ENCODE measurements around the gene XRCC3.

DNA sequence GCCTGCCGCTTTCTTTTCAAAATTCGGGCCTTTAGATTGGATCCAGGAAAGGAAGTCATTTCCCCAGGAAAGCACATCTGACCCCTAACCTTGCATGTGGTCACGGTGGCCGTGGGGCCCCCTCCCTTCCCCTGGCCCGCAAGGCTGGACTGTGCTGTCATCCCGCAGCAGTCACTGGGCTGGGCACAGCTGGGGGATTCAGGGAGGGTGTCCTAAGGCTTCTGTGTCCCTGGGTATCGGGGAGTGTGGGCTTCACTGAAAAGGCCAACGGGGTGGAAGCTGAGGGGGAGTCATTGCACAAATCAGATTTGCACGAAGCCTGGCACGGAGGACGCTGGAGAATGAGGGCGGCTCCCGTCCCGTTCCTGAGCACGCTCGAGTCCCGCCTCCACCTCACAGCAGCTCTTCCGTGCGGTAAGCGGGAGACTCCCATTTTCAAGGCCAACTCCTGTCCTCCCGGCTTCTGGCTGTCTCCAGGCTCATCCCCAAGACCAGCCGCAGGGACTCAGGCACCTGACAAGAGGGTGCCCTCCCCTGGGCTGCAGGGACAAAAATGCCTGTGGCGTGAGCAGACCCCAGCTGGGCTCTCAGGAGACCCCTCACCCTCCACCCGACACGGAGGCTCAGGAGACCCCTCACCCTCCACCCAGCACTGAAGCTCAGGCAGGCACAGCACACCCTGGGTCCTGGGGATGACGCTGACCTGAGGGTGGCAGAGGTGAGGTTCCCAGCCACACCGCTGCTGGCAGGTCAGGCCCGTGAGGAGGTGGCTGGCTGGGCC lies 9.6 kb downstream of the XRCC3 start:
- TF ChIP-seq, protein P1, sequence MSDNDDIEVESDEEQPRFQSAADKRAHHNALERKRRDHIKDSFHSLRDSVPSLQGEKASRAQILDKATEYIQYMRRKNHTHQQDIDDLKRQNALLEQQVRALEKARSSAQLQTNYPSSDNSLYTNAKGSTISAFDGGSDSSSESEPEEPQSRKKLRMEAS (IDR thresholded peaks at IDR 0.05) = no peak
- TF ChIP-seq, protein P2, sequence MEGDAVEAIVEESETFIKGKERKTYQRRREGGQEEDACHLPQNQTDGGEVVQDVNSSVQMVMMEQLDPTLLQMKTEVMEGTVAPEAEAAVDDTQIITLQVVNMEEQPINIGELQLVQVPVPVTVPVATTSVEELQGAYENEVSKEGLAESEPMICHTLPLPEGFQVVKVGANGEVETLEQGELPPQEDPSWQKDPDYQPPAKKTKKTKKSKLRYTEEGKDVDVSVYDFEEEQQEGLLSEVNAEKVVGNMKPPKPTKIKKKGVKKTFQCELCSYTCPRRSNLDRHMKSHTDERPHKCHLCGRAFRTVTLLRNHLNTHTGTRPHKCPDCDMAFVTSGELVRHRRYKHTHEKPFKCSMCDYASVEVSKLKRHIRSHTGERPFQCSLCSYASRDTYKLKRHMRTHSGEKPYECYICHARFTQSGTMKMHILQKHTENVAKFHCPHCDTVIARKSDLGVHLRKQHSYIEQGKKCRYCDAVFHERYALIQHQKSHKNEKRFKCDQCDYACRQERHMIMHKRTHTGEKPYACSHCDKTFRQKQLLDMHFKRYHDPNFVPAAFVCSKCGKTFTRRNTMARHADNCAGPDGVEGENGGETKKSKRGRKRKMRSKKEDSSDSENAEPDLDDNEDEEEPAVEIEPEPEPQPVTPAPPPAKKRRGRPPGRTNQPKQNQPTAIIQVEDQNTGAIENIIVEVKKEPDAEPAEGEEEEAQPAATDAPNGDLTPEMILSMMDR (IDR thresholded peaks at IDR 0.05; ENCODE audit: low read depth, low read length, missing input control) = no peak
- TF ChIP-seq, protein P3, sequence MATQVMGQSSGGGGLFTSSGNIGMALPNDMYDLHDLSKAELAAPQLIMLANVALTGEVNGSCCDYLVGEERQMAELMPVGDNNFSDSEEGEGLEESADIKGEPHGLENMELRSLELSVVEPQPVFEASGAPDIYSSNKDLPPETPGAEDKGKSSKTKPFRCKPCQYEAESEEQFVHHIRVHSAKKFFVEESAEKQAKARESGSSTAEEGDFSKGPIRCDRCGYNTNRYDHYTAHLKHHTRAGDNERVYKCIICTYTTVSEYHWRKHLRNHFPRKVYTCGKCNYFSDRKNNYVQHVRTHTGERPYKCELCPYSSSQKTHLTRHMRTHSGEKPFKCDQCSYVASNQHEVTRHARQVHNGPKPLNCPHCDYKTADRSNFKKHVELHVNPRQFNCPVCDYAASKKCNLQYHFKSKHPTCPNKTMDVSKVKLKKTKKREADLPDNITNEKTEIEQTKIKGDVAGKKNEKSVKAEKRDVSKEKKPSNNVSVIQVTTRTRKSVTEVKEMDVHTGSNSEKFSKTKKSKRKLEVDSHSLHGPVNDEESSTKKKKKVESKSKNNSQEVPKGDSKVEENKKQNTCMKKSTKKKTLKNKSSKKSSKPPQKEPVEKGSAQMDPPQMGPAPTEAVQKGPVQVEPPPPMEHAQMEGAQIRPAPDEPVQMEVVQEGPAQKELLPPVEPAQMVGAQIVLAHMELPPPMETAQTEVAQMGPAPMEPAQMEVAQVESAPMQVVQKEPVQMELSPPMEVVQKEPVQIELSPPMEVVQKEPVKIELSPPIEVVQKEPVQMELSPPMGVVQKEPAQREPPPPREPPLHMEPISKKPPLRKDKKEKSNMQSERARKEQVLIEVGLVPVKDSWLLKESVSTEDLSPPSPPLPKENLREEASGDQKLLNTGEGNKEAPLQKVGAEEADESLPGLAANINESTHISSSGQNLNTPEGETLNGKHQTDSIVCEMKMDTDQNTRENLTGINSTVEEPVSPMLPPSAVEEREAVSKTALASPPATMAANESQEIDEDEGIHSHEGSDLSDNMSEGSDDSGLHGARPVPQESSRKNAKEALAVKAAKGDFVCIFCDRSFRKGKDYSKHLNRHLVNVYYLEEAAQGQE (IDR thresholded peaks at IDR 0.05) = no peak
- TF ChIP-seq RXRA (IDR thresholded peaks at IDR 0.05) (no peak), TAF1 (conservative IDR thresholded peaks at IDR 0.05) (no peak), JUND (IDR thresholded peaks at IDR 0.05) (no peak), EGR1 (IDR thresholded peaks at IDR 0.05; ENCODE audit: low read depth in 2 of 2) (no peak), YY1 (IDR thresholded peaks at IDR 0.05) (no peak), GABPA (IDR thresholded peaks at IDR 0.05 in 1 of 2, conservative IDR thresholded peaks at IDR 0.05 in 1 of 2) (no peak)
- TF ChIP-seq, protein P4, sequence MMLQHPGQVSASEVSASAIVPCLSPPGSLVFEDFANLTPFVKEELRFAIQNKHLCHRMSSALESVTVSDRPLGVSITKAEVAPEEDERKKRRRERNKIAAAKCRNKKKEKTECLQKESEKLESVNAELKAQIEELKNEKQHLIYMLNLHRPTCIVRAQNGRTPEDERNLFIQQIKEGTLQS (IDR thresholded peaks at IDR 0.05) = no peak

Measured in liver (tissue), 3 donors.